GM19467 (cell line): ENCODE measurements around the gene MTA3.

Source experiments
- ATAC-seq: cut with Tn5 transposase; IDR thresholded peaks from one replicate; pipeline ENCODE4 v1.9.1; 2021; ENCODE audit warnings: mild to moderate bottlenecking, moderate library complexity; ENCODE audit not compliant: unreplicated experiment

Gene MTA3

GRCh38 chr2:42799881-42800280, 231.4 kb downstream of the MTA3 start:
- no peak for ATAC-seq

- ATAC-seq = no peak
Observed at GRCh38 chr2:42800461-42800962, 232.1 kb downstream of the MTA3 start.

- ATAC-seq = no peak
Observed at GRCh38 chr2:42800981-42801380, 232.5 kb downstream of the MTA3 start.

GRCh38 chr2:42801381-42801780, 232.9 kb downstream of the MTA3 start:
- no peak for ATAC-seq

GRCh38 chr2:42802150-42802549, 233.7 kb downstream of the MTA3 start:
- ATAC-seq = no peak

GRCh38 chr2:42804338-42804737, 235.9 kb downstream of the MTA3 start:
- ATAC-seq = no peak

GRCh38 chr2:42804891-42805290, 236.5 kb downstream of the MTA3 start:
- no peak for ATAC-seq
